ENCODE data around the gene RGMB.

The RGMB gene

GRCh38 chr5:98768160-98768959, 5.1 kb upstream of the RGMB start:
- DNase-seq (ENCODE audit: low read depth in 2 of 2) = peak in 1 of 2 donors; percentile 20

- peak in 1 of 2 donors; percentile 21 for DNase-seq (ENCODE audit: low read depth in 2 of 2)
These were observed 4.6 kb upstream of the RGMB start for GRCh38 chr5:98768960-98769209.

- no peak for DNase-seq (ENCODE audit: low read depth in 2 of 2)
These were observed 4.1 kb upstream of the RGMB start for GRCh38 chr5:98769210-98769958.

- DNase-seq (ENCODE audit: low read depth in 2 of 2) = no peak
These were observed 3.6 kb upstream of the RGMB start for GRCh38 chr5:98769959-98770208.

GRCh38 chr5:98770209-98770910, 3.1 kb upstream of the RGMB start:
- no peak for DNase-seq (ENCODE audit: low read depth in 2 of 2)

GRCh38 chr5:98770911-98771322, 2.5 kb upstream of the RGMB start:
- no peak for DNase-seq (ENCODE audit: low read depth in 2 of 2)

GRCh38 chr5:98771382-98772109, 1.9 kb upstream of the RGMB start:
- peak in 1 of 2 donors; percentile 40 for DNase-seq (ENCODE audit: low read depth in 2 of 2)

GRCh38 chr5:98772415-98773213, 849 bp upstream of the RGMB start:
- peak in 1 of 2 donors; percentile 38 for DNase-seq (ENCODE audit: low read depth in 2 of 2)

GRCh38 chr5:98773214-98773463, 324 bp upstream of the RGMB start:
- no peak for DNase-seq (ENCODE audit: low read depth in 2 of 2)

- peak; percentile 49 to 50 for DNase-seq (ENCODE audit: low read depth in 2 of 2)
These were observed 950 bp downstream of the RGMB start for GRCh38 chr5:98774192-98775033.

GRCh38 chr5:98775246-98776065, 2.0 kb downstream of the RGMB start:
- DNase-seq (ENCODE audit: low read depth in 2 of 2) = no peak

- DNase-seq (ENCODE audit: low read depth in 2 of 2) = no peak
These were observed 2.7 kb downstream of the RGMB start for GRCh38 chr5:98776066-98776705.

- DNase-seq (ENCODE audit: low read depth in 2 of 2) = no peak
These were observed 3.8 kb downstream of the RGMB start for GRCh38 chr5:98777295-98777694.

- no peak for DNase-seq (ENCODE audit: low read depth in 2 of 2)
These were observed 5.9 kb downstream of the RGMB start for GRCh38 chr5:98779264-98779877.

GRCh38 chr5:98780390-98780789, 6.9 kb downstream of the RGMB start:
- no peak for DNase-seq (ENCODE audit: low read depth in 2 of 2)

GRCh38 chr5:98781520-98781919, 8.1 kb downstream of the RGMB start:
- DNase-seq (ENCODE audit: low read depth in 2 of 2) = no peak

GRCh38 chr5:98781964-98782363, 8.5 kb downstream of the RGMB start:
- no peak for DNase-seq (ENCODE audit: low read depth in 2 of 2)

GRCh38 chr5:98783051-98783649, 9.7 kb downstream of the RGMB start:
- DNase-seq (ENCODE audit: low read depth in 2 of 2) = no peak

GRCh38 chr5:98784411-98784810, 10.9 kb downstream of the RGMB start:
- DNase-seq (ENCODE audit: low read depth in 2 of 2) = no peak

All from stimulated activated CD4-positive, alpha-beta T cell treated with anti-CD3 and anti-CD28 coated beads, Interleukin-4, amount 100 ng/mL, for 48 hours (primary cell).